GM11168 (cell line): ENCODE measurements around the gene RNF40.

Source experiments
- in situ Hi-C: fragments of 300-500 bp; cut with MboI; formaldehyde crosslinking; loops from one replicate; pipeline ENCODE4 v1.12.0; 2022; ENCODE audit warnings: low sequenced_read_pairs; ENCODE audit not compliant: unreplicated experiment

Gene RNF40

GRCh38 chr16:30778549-30779244 is 16.6 kb downstream of the RNF40 start:
- in situ Hi-C loops: no loop called here

GRCh38 chr16:30779596-30779995 is 17.5 kb downstream of the RNF40 start:
- in situ Hi-C loops: no loop called here

- in situ Hi-C loops: no loop called here
Observed at GRCh38 chr16:30780021-30780420, 17.9 kb downstream of the RNF40 start.

- in situ Hi-C loops: no loop called here
Observed at GRCh38 chr16:30780549-30780948, 18.4 kb downstream of the RNF40 start.

GRCh38 chr16:30782486-30783279 is 20.6 kb downstream of the RNF40 start:
- in situ Hi-C loops: no loop called here

- in situ Hi-C loops: no loop called here
Observed at GRCh38 chr16:30783280-30784109, 21.4 kb downstream of the RNF40 start.

GRCh38 chr16:30784215-30784614 is 22.1 kb downstream of the RNF40 start:
- in situ Hi-C loops: no loop called here

GRCh38 chr16:30785126-30786106 is 23.3 kb downstream of the RNF40 start:
- in situ Hi-C loops: no loop called here

- in situ Hi-C loops: no loop called here
Observed at GRCh38 chr16:30786115-30786935, 24.2 kb downstream of the RNF40 start.

GRCh38 chr16:30786936-30787612 is 25.0 kb downstream of the RNF40 start, which contains the start of gene ZNF629:
TSS of gene ZNF629 (minus strand) at chr16:30787205. CDS start at chr16:30784482, 2,723 bp downstream.
- in situ Hi-C loops: no loop called here

GRCh38 chr16:30787613-30788378 is 25.7 kb downstream of the RNF40 start:
- in situ Hi-C loops: no loop called here

GRCh38 chr16:30793508-30794069 is 31.5 kb downstream of the RNF40 start:
- in situ Hi-C loops: no loop called here

- in situ Hi-C loops: no loop called here
Observed at GRCh38 chr16:30794634-30795033, 32.5 kb downstream of the RNF40 start.

GRCh38 chr16:30797670-30798309 is 35.7 kb downstream of the RNF40 start:
- in situ Hi-C loops: no loop called here

GRCh38 chr16:30802936-30803335 is 40.8 kb downstream of the RNF40 start:
- in situ Hi-C loops: no loop called here

GRCh38 chr16:30805056-30805369 is 42.9 kb downstream of the RNF40 start:
- in situ Hi-C loops: no loop called here
